CD4-positive, alpha-beta T cell (primary cell): ENCODE data around the gene RALGPS2. TPM values are rescaled to one million over a fixed set of nuclear protein-coding genes. Genes with fewer than 3 reads are reported as not detected.

Experiments used
- ATAC-seq: fragments of 200-7000 bp; cut with Tn5 transposase; one replicate; pipeline ENCODE4 v1.10.0; 2022; ENCODE audit warnings: mild to moderate bottlenecking; ENCODE audit not compliant: poor library complexity
- CTCF ChIA-PET: fragments of 350-600 bp; sonication (Branson Sonifier 250); formaldehyde crosslinking; loops from one replicate; lab custom pipeline; 2021; ENCODE audit warnings: antibody characterized with exemption, inconsistent platforms; lab: Charles Lee
- POLR2A ChIA-PET: fragments of 350-600 bp; sonication (Branson Sonifier 250); formaldehyde crosslinking; loops from one replicate; lab custom pipeline; 2021; ENCODE audit warnings: antibody characterized with exemption, inconsistent platforms; lab: Charles Lee
- DNase-seq, 14 experiments: peaks; one replicate each; pipeline ENCODE4 v3.0.0-alpha.2; 2013 to 2020; ENCODE audit warnings: mixed read lengths in 2 of 14
- H3K27ac ChIP-seq, 2 donors: one replicate each; pipeline versions ENCODE4 v1.5.1 to v1.7.0; 2013; ENCODE audit warnings: low read length in 2 of 2, low read depth in 1 of 2, mild to moderate bottlenecking in 1 of 2
- H3K27me3 ChIP-seq, 2 experiments: 1 replicate in 1 of 2; 2 replicates in 1 of 2; pipeline versions ENCODE4 v1.6.1 to v1.7.0; 2013; ENCODE audit warnings: low read length in 2 of 2, control low read depth in 1 of 2, mild to moderate bottlenecking in 1 of 2, moderate library complexity in 1 of 2; ENCODE audit not compliant: insufficient read depth in 2 of 2, control insufficient read depth in 1 of 2
- H3K36me3 ChIP-seq: one replicate; pipeline ENCODE4 v1.6.1; 2013; ENCODE audit warnings: low read length, control low read depth; ENCODE audit not compliant: insufficient read depth
- H3K4me1 ChIP-seq: one replicate; pipeline ENCODE4 v1.6.1; 2013; ENCODE audit warnings: low read length, control low read depth; ENCODE audit not compliant: insufficient read depth
- H3K4me3 ChIP-seq: one replicate; pipeline ENCODE4 v1.5.1; 2013; ENCODE audit warnings: mild to moderate bottlenecking, low read length, moderate library complexity
- H3K9me3 ChIP-seq, 2 experiments: 1 replicate in 1 of 2; 2 replicates in 1 of 2; pipeline versions ENCODE4 v1.6.1 to v1.7.0; 2013; ENCODE audit warnings: low read length in 2 of 2, mild to moderate bottlenecking in 2 of 2, control low read depth in 1 of 2, moderate library complexity in 1 of 2; ENCODE audit not compliant: control insufficient read depth in 1 of 2, insufficient read depth in 1 of 2
- H3K27ac Mint-ChIP-seq: one replicate; pipeline ENCODE4 v1.8.0; 2020; ENCODE audit warnings: mixed read lengths
- H3K27me3 Mint-ChIP-seq: one replicate; pipeline ENCODE4 v1.8.0; 2021; ENCODE audit warnings: mixed read lengths
- H3K36me3 Mint-ChIP-seq: one replicate; pipeline ENCODE4 v1.8.0; 2021; ENCODE audit warnings: low read depth, mixed read lengths
- H3K4me1 Mint-ChIP-seq: one replicate; pipeline ENCODE4 v1.8.0; 2021; ENCODE audit warnings: low read depth, mixed read lengths
- H3K4me3 Mint-ChIP-seq: one replicate; pipeline ENCODE4 v1.8.0; 2020; ENCODE audit warnings: mild to moderate bottlenecking, mixed read lengths
- H3K9me3 Mint-ChIP-seq: one replicate; pipeline ENCODE4 v1.8.0; 2020; ENCODE audit warnings: mixed read lengths
- CTCF ChIP-seq: fragments of 200-600 bp; IDR thresholded peaks from one replicate; pipeline ENCODE4 v1.8.0; 2022; ENCODE audit warnings: antibody characterized with exemption, mild to moderate bottlenecking
- intact Hi-C, 2 experiments: fragments of 100-400 bp; cut with DNase I in 1 of 2; cut with micrococcal nuclease in 1 of 2; formaldehyde crosslinking; loops; one replicate each; pipeline versions ENCODE4 v1.15.1 to v1.9.0; 2023 to 2025; cut with DNase I, micrococcal nuclease
- total RNA-seq, 174 experiments: library from RNA in 2 of 174; stranded (reverse) in 2 of 174; gene quantifications; one replicate each; pipeline ENCODE4 v1.2.3 and lab custom pipeline; 2021 to 2026

The RALGPS2 gene
- total RNA-seq, 2 experiments from 2014 or later, result 8.6 to 10.8 TPM

GRCh38 chr1:178916448-178917174, 191.6 kb downstream of the RALGPS2 start:
- ATAC-seq, result no peak
- no peaks in the 10 kb centered on the region for H3K4me1 ChIP-seq
- no peaks in the 10 kb centered on the region for H3K36me3 ChIP-seq
- H3K36me3 Mint-ChIP-seq, result peaks cover 56% of the 10 kb centered on the region
- no peak overlapping the region for H3K4me3 Mint-ChIP-seq
- intact Hi-C loops, result no loop called here
- ChIA-PET POLR2A (no interaction called here), CTCF (no interaction called here)
- TF ChIP-seq CTCF, result no peak
- no peaks in the 10 kb centered on the region for H3K4me1 Mint-ChIP-seq
- no peaks in the 10 kb centered on the region for H3K27me3 Mint-ChIP-seq
- H3K9me3 ChIP-seq, result peaks cover 0 to 3% of the 10 kb centered on the region in 2 experiments
- no peaks in the 10 kb centered on the region for H3K27me3 ChIP-seq
- H3K9me3 Mint-ChIP-seq, result no peaks in the 10 kb centered on the region
- no peak overlapping the region for H3K27ac ChIP-seq
- no peak overlapping the region for H3K27ac Mint-ChIP-seq
- DNase-seq, result no peak
- no peak overlapping the region for H3K4me3 ChIP-seq

- H3K36me3 Mint-ChIP-seq, result peaks cover 55% of the 10 kb centered on the region
- POLR2A ChIA-PET, result no interaction called here
- Histone ChIP-seq H3K36me3 (no peaks in the 10 kb centered on the region), H3K9me3 (peaks cover 0 to 3% of the 10 kb centered on the region in 2 experiments), H3K27ac (no peak overlapping the region), H3K4me1 (no peaks in the 10 kb centered on the region), H3K27me3 (no peaks in the 10 kb centered on the region), H3K4me3 (no peak overlapping the region)
- TF ChIP-seq CTCF, result no peak
- H3K4me1 Mint-ChIP-seq, result no peaks in the 10 kb centered on the region
- DNase-seq (no peak), ATAC-seq (no peak)
- peaks cover 6% of the 10 kb centered on the region for H3K9me3 Mint-ChIP-seq
- CTCF ChIA-PET, result no interaction called here
- no peaks in the 10 kb centered on the region for H3K27me3 Mint-ChIP-seq
- H3K4me3 Mint-ChIP-seq, result no peak overlapping the region
- intact Hi-C loops, result no loop called here
- H3K27ac Mint-ChIP-seq, result no peak overlapping the region
Observed at GRCh38 chr1:178918308-178918707, 193.3 kb downstream of the RALGPS2 start.

GRCh38 chr1:178918955-178919354, 193.9 kb downstream of the RALGPS2 start:
- ChIA-PET CTCF (no interaction called here), POLR2A (no interaction called here)
- Mint-ChIP-seq H3K9me3 (peaks cover 6% of the 10 kb centered on the region), H3K36me3 (peaks cover 55% of the 10 kb centered on the region), H3K27ac (no peak overlapping the region), H3K27me3 (no peaks in the 10 kb centered on the region), H3K4me1 (no peaks in the 10 kb centered on the region), H3K4me3 (no peak overlapping the region)
- intact Hi-C loops, result no loop called here
- no peak for DNase-seq
- Histone ChIP-seq H3K27me3 (no peaks in the 10 kb centered on the region), H3K4me1 (no peaks in the 10 kb centered on the region), H3K27ac (no peak overlapping the region), H3K36me3 (no peaks in the 10 kb centered on the region), H3K9me3 (no peaks in the 10 kb centered on the region), H3K4me3 (no peak overlapping the region)
- TF ChIP-seq CTCF, result no peak
- ATAC-seq, result no peak
